G401.6 (cell line): ENCODE results near the gene C6orf136.
A peak's percentile ranks its signal among the peaks of the same experiment; 100 is the strongest.
"Not testable (repeated sequence)": the region's sequence is repeated elsewhere in the genome, so short reads cannot be mapped to it uniquely, and the experiment has no call there.

Experiments used
- FAIRE-seq: peaks from 2 replicates; lab custom pipeline; 2012; peaks lifted over from hg19 to GRCh38; lab: Jason Lieb, UNC

The C6orf136 gene

GRCh38 chr6:30657922-30658321 lies 11.0 kb downstream of the C6orf136 start:
- not testable (repeated sequence) for FAIRE-seq

DNA sequence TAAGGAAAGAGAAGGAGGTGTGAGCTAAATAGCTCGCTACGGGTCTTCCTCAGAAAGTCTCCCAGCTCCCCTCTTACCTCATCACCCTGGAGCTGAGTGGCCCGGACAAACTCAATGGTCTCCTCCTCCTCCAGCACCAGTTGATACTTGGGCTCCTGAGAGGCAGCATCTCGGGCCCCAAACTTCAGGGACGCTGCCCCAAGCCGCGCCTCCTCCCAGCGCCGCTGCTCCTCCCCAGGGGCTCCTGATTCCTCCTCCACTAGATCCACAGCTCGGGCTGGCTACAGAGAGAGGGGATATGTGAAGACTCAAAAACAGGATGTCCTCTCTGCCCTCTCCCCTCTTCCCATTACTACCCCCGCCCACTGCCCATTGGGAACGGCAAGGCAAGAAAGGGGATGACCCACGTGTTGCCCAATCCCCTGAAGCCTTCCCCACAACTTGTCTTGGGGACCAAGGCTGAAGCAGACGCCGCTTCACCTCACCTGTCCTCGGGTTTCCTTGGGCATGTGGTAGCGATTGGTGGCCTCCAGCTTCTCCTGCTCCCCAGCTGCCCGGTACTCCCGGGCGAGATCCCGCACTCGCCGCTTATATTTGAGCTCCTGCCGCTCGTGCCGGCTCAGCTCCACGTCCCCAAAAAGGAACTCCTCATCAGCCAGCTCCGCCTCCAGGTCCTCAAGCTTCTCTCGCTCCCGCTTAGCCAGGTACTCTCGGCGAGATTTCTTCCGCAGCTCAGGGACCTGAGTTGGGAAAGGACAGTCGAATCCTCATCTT lies 18.2 kb downstream of the C6orf136 start:
- no peak for FAIRE-seq

DNA sequence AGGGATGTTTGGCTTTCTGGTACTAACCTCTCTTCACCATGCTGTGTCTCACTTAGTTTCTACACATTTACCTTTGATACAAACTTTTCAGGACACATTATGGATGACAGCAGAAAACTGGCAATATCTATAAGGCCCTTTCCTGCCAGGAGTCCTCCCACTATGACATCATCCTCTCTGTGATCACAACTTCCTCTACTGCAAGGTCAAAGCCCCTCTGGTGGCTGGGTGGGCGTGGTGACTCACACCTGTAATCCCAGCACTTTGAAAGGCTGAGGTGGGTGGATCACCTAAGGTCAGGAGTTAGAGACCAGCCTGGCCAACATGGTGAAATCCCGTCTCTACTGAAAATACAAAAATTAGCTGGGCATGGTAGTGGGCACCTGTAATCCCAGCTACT lies 19.4 kb downstream of the C6orf136 start:
- FAIRE-seq, result not testable (repeated sequence)

DNA sequence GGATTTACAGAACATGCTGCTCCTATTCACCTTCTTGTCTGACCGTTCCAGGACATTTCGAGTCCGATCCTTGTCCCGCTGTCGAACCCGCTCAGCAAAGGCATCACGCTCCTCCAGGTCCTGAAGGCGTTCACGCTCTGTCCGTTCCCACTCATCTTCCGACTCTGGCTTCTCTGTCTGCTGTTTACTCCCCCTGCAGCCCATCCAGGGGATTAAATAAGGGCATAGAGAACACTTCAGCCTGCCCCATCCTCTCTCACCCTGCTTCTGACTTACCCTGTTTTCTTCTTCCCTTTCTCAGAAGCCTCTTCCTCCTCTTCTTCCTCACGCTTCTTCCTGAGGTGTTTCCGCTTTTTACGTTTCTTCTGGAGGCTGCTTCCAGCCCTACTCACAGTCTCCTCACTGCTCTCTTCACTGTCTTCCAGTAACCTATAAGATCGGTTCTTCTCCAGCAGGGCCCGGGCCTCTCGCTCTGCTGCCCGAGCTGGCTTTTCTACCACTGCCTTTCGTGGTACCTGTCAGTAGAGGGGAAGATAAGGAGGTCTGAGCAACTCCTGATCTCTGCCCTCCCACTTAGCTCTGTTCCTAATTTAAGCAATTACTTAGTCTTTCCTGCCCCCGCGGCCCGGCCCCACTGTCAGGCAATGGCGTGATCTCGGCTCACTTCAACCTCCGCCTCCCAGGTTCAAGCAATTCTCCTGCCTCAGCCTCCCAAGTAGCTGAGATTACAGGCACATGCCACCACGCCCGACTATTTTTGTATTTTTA lies 24.0 kb downstream of the C6orf136 start:
- FAIRE-seq, result no peak

- peak; percentile 95 for FAIRE-seq
Observed at GRCh38 chr6:30672445-30673253, 25.7 kb downstream of the C6orf136 start, which contains the start of gene DHX16. TSS of gene DHX16 (minus strand) at chr6:30673006. CDS start at chr6:30672841, 165 bp downstream.

- no peak for FAIRE-seq
Observed at GRCh38 chr6:30676660-30677285, 29.8 kb downstream of the C6orf136 start.

DNA sequence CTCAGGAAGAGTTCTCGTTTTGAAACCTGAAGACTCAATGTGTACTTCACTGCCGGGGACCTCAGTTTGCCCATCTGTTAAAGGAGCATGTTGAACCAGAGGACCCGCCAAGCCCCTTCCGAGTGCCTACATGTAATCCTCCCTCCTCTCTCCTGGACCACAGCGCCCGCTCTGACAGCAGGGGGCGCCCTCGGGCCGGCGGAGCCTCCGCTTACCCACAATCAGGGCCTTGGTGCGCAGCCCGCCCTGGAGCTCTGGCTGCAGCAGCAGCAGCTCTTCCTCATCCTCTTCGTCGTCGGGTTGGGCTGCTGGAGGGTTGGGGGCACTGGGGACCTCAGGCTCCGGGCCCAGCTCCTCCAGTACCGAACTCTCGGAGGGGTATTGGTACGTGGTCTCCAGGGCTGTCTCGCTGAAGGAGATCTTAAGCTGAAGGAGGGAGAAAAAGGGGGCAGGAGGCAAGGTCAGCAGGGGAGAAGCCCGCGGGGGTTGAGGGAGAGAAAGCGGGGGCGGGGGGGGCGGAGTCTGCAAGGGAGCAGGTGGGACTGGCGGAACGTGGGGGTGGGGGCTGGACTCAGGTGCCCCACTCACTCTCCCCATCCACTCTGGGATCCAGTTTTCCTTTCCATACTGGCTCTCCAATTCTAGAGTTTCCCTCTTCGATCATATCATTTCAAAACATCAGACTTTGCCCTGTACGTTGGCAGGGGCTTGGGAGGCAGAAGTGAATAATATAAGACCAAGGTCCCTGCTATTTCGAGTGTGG lies 32.2 kb downstream of the C6orf136 start:
- FAIRE-seq, result no peak

DNA sequence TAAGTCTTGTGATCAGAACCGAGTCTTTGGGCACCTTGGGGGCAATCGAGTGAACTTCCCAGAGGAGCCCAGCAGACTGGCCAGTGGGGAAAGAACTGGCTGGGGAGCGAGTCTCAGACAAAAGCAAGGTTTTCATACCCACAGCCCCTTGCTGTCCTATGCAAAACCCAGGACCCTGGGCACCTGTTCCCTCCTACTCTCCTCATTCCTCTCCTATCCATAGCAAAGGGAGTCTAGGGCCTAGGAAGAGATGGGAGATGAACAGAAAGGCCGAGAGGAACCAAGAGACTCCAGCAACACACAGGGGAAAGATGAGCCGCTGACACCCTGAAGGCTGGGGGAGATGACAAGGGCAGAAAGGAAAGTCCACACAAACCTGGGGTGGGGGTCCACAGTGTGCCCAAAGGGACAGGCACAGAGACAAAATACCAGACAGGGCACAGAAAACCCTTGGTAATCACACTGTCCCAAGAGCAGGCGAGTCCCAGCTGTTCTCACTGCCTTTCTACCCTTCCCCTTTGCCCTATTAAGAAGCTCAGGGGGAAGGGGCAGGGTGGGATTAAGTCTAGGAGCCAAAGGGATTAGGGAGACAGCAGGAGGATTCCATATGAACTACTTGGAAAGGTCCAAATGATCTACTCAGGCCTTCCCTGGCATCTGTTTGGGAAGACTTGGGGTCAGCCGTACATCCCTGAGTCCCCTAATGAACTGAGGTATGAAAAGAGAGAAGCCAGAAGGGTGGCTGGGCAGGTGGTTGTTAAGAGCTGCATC lies 33.0 kb downstream of the C6orf136 start:
- FAIRE-seq, result no peak

- no peak for FAIRE-seq
Observed at GRCh38 chr6:30681766-30682142, 34.8 kb downstream of the C6orf136 start.

DNA sequence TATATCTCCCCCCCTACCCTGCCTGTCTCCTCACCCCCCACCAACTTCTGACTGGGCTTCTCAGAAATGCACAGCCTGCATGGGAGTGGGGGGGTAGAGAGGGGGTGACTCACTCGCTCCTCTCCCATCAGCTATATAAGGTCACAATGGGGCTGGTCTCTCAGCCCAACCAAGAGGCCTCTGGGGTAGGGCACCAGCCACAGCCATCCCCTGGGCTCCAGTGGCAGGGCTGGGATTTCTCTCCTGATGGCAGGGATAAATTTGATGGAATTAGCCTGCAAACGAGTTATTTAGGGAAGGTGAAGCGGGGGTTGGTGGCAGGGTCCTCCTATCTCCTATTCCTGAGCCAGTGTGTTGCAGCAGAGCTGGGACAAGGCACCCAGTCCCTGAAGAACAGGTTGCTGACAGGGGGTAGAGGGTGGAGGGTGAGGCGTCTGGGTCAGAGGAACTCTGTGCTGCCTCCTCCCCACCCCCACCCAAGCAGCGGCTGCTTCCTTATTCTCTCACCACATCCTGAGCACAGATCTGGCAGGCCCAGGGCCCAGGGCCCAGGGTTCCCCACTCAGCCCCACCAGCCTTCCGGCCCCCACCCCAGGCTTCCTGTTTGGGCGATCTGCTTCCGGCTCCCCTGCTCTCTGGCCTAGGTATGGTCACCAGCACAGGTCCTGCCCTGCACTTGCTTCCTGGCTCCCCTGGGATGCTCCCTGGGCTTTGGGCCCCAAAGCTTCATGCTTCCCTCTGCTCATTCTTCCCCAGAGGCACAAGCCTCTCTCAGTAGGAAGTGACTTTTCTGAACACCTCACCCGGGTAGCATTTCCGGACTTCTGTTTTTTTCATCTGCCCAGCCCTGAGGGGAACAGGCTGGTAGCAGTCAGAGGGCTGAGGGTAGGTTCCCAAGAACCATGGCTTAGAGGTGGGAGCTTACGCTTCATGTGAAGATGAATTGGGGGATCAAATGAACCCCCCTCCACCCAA lies 35.5 kb downstream of the C6orf136 start:
- no peak for FAIRE-seq

DNA sequence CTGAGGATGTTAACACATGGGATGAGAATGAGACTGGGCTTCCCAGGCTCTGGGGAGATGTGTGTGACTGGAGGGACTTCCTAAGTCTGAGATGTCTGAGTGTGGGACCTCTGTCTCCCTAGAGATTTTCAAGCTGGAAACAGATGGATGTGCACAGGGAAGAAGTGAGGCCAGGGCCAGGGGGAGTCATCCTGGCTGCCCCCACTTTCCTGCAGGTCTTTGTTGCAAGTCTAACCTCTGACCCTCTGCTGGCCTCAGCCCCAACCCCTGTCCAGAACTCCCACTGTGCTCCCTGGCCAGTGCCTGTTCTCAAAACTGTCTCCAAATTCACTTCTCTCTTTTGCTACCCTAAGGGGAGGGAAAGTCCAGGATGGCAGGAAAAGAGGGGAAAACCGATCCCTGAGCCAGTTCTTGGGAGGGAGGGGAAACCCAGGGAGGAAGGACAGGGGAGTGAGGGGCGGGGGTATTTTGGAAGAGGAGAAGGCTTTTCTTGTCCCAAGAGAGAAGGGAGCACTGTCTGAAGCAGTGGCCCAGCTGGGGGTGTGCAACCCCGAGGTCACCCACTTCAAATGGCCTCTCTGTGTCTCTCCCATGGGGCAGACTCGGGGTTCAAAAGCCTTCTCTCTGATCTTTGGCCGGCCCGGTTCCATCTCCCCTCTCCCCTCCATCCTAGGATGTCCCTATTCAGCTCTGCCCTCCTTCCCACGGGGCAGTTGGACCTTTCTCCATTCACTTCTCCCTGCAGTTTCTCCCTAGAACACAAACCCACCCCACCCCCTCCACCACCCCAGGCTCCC lies 36.4 kb downstream of the C6orf136 start:
- FAIRE-seq, result no peak

- FAIRE-seq, result no peak
Observed at GRCh38 chr6:30683980-30684338, 37.0 kb downstream of the C6orf136 start.

GRCh38 chr6:30684386-30685156 lies 37.6 kb downstream of the C6orf136 start:
- FAIRE-seq, result no peak

GRCh38 chr6:30685157-30686008 lies 38.5 kb downstream of the C6orf136 start:
- no peak for FAIRE-seq

DNA sequence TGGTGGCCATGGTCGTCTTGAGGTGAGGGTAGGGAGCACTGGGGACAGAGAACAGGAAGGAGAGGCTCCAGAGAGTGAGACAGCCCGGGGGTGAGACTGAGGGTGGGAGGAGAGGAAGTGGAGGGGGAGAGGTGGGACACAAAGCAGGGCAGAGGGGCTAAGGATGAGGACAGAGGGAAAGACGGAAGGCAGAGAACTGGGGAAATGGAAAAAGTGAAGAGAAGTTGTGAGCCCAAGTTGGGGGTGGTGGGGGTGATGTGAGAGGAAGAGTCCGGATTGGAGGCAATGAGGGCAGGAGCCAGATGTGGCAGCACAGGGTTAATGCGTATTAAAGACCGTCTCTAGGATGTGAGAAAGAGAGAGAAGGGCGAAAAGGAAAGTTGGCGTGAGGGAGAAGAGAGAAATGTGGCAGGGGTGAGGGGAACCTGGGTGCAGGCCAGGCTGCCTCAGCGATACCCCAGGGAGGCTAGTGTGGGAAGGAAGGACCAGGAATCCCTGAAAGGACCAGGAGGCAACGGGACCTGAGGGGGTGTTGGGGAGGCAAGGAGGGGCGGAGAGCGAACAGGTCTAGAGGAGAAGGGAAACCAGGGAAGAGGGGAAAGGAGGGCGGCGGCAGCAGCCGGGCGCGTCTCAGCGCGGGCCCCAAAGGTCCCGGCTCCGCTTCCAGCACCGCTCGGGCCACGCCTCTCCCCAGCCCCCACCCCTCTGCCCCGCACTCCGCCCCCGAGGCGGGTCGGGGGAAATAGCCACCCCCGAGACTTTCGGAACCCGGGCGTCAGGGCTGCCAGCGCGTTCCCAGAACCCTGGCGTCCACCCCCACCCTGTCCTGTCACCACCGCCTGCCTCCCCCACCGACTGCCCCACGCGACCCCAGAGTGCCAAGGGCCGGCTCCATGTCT lies 39.3 kb downstream of the C6orf136 start, which contains the start of gene PPP1R18:
TSS of gene PPP1R18 (minus strand) at position 637 of the 899 bp plus-strand sequence. CDS start at position 10, 627 bp downstream.
- no peak for FAIRE-seq
